ENCODE measurements around the gene PARP8.

PARP8 gene

DNA sequence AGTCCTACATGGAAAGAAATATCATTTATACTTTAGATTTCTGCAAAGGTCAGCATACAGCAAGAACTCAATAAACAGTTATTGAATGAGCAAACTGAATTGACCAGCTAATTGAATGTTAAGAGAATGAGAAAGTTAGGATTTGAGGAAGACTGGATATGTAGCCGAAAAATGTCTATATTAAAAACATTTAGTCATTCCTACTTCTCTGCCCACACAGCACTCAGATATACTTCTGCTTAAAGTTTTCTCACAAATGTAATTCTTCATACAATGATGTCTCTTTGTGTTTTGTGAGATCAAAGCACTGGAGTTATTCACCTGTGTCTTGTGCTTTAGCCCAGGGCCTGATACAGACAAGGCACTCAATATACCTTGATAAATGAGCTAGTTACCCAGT, 188.6 kb downstream of the PARP8 start:
- H3K27me3 Mint-ChIP-seq, result peaks cover 3 to 9% of the 10 kb centered on the region in 2 donors
- ATAC-seq (replicated peaks) (no peak), DNase-seq (no peak)
- H3K4me1 Mint-ChIP-seq (ENCODE audit: low read depth in 2 of 2), result peaks cover 3 to 18% of the 10 kb centered on the region in 2 donors
- H3K9me3 Mint-ChIP-seq, result no peaks in the 10 kb centered on the region
- peak overlapping the region in 1 of 2 donors; percentile 30 for H3K27ac Mint-ChIP-seq
- H3K36me3 Mint-ChIP-seq (ENCODE audit: insufficient read depth), result peaks cover 3% of the 10 kb centered on the region
- H3K4me3 Mint-ChIP-seq, result no peak overlapping the region

GRCh38 chr5:50856401-50857119, 190.1 kb downstream of the PARP8 start:
- Mint-ChIP-seq H3K4me3 (no peak overlapping the region), H3K4me1 (ENCODE audit: low read depth in 2 of 2) (peaks cover 3 to 18% of the 10 kb centered on the region in 2 donors), H3K27ac (no peak overlapping the region)

DNA sequence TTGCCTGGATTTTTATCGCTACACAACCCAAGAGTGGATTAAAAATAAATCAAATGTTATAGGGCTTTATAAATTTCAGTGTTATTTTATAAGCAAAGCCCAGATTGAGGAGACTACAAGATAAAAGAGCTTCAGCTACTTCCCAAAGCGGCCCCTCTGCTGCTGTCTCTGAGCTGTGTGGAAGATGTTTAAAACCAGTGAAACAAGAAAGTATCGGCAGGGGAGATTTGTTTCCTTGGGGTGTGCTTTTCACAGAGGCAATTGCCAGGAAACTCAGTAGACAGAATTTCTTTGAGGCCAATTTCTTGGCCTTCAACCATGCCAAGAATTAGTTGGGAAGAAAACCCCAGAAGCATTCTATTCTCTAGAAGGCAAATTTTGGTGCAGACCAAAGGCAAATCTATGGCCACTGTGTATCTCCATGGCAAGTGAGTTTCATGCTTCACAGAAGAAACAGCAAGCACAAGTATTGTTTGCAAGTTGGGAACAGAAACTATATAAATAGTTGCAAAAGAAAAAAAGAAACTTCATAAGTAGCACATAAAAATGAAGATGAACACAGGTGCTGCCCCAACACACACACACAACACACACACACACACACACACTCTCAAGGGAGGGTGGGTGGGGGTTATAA, 197.2 kb downstream of the PARP8 start:
- H3K27me3 Mint-ChIP-seq, result peaks cover 58% of the 10 kb centered on the region in 2 donors
- H3K4me1 Mint-ChIP-seq (ENCODE audit: low read depth in 2 of 2), result no peaks in the 10 kb centered on the region
- no peak for ATAC-seq (replicated peaks)

More at GRCh38 chr5:50856401-50857119, 190.1 kb downstream of the PARP8 start:
- Mint-ChIP-seq H3K9me3 (no peaks in the 10 kb centered on the region), H3K36me3 (ENCODE audit: insufficient read depth) (peaks cover 6% of the 10 kb centered on the region), H3K27me3 (peaks cover 13 to 14% of the 10 kb centered on the region in 2 donors)
- no peak for ATAC-seq (replicated peaks)
- DNase-seq, result no peak

GRCh38 chr5:50864466-50864865, 198.0 kb downstream of the PARP8 start:
- no peak for DNase-seq
- H3K9me3 Mint-ChIP-seq, result no peaks in the 10 kb centered on the region
- no peak for ATAC-seq (replicated peaks)
- no peak overlapping the region for H3K27ac Mint-ChIP-seq
- H3K36me3 Mint-ChIP-seq (ENCODE audit: insufficient read depth), result peaks cover 3% of the 10 kb centered on the region
- peaks cover 61 to 64% of the 10 kb centered on the region in 2 donors for H3K27me3 Mint-ChIP-seq
- no peak overlapping the region for H3K4me3 Mint-ChIP-seq
- no peaks in the 10 kb centered on the region for H3K4me1 Mint-ChIP-seq (ENCODE audit: low read depth in 2 of 2)

More for the DNA sequence above, 197.2 kb downstream of the PARP8 start:
- DNase-seq, result no peak
- Mint-ChIP-seq H3K36me3 (ENCODE audit: insufficient read depth) (peaks cover 3% of the 10 kb centered on the region), H3K4me3 (no peak overlapping the region), H3K27ac (no peak overlapping the region), H3K9me3 (no peaks in the 10 kb centered on the region)

- no peak for ATAC-seq (replicated peaks)
- H3K36me3 Mint-ChIP-seq (ENCODE audit: insufficient read depth), result no peaks in the 10 kb centered on the region
- H3K4me3 Mint-ChIP-seq, result no peak overlapping the region
- no peaks in the 10 kb centered on the region for H3K4me1 Mint-ChIP-seq (ENCODE audit: low read depth in 2 of 2)
- H3K27ac Mint-ChIP-seq, result no peak overlapping the region
- peaks cover 60 to 66% of the 10 kb centered on the region in 2 donors for H3K27me3 Mint-ChIP-seq
- no peaks in the 10 kb centered on the region for H3K9me3 Mint-ChIP-seq
- no peak for DNase-seq
These were observed 200.0 kb downstream of the PARP8 start for GRCh38 chr5:50866415-50866814.

- no peaks in the 10 kb centered on the region for H3K4me1 Mint-ChIP-seq (ENCODE audit: low read depth in 2 of 2)
- no peak for ATAC-seq (replicated peaks)
These were observed 200.7 kb downstream of the PARP8 start for GRCh38 chr5:50867140-50867539.

GRCh38 chr5:50873595-50874277, 207.3 kb downstream of the PARP8 start:
- ATAC-seq (replicated peaks) (no peak), DNase-seq (no peak)
- no peaks in the 10 kb centered on the region for H3K9me3 Mint-ChIP-seq
- H3K27me3 Mint-ChIP-seq, result peaks cover 26 to 39% of the 10 kb centered on the region in 2 donors
- H3K4me1 Mint-ChIP-seq (ENCODE audit: low read depth in 2 of 2), result peaks cover 6 to 11% of the 10 kb centered on the region in 2 donors
- H3K4me3 Mint-ChIP-seq, result no peak overlapping the region
- H3K36me3 Mint-ChIP-seq (ENCODE audit: insufficient read depth), result no peaks in the 10 kb centered on the region
- H3K27ac Mint-ChIP-seq, result no peak overlapping the region

More at GRCh38 chr5:50867140-50867539, 200.7 kb downstream of the PARP8 start:
- H3K4me3 Mint-ChIP-seq, result no peak overlapping the region
- no peak for DNase-seq
- no peak overlapping the region for H3K27ac Mint-ChIP-seq
- H3K36me3 Mint-ChIP-seq (ENCODE audit: insufficient read depth), result no peaks in the 10 kb centered on the region
- H3K9me3 Mint-ChIP-seq, result no peaks in the 10 kb centered on the region
- peaks cover 61 to 65% of the 10 kb centered on the region in 2 donors for H3K27me3 Mint-ChIP-seq

GRCh38 chr5:50874306-50875001, 208.0 kb downstream of the PARP8 start:
- H3K27ac Mint-ChIP-seq, result no peak overlapping the region
- no peak for ATAC-seq (replicated peaks)
- peaks cover 26 to 38% of the 10 kb centered on the region in 2 donors for H3K27me3 Mint-ChIP-seq
- H3K4me1 Mint-ChIP-seq (ENCODE audit: low read depth in 2 of 2), result peaks cover 6 to 11% of the 10 kb centered on the region in 2 donors
- no peak for DNase-seq
- no peak overlapping the region for H3K4me3 Mint-ChIP-seq
- no peaks in the 10 kb centered on the region for H3K36me3 Mint-ChIP-seq (ENCODE audit: insufficient read depth)
- H3K9me3 Mint-ChIP-seq, result no peaks in the 10 kb centered on the region

GRCh38 chr5:50875002-50875344, 208.5 kb downstream of the PARP8 start:
- Mint-ChIP-seq H3K27ac (no peak overlapping the region), H3K9me3 (no peaks in the 10 kb centered on the region), H3K36me3 (ENCODE audit: insufficient read depth) (no peaks in the 10 kb centered on the region), H3K27me3 (peaks cover 26 to 36% of the 10 kb centered on the region in 2 donors), H3K4me3 (no peak overlapping the region), H3K4me1 (ENCODE audit: low read depth in 2 of 2) (peaks cover 6 to 11% of the 10 kb centered on the region in 2 donors)
- DNase-seq (no peak), ATAC-seq (replicated peaks) (no peak)

DNA sequence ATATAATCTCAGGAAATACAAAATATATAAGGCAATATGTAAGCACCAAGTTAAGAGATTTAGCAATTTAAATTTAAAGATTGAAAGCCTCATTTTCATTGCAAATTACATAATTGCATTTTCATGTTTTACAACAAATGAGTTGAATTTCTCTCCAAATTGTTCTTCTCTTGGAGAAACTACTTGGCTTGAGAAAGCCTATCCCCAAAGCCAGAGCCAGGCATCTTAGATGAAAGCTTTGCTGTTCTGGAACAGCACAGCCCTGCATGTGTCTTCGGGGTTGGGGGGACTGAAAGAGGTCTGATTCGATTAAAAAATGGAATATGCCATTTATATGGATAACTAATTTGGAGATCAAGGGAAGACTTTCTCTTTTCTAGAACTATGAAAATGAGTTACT, 212.0 kb downstream of the PARP8 start:
- ATAC-seq (replicated peaks) (no peak), DNase-seq (no peak)
- Mint-ChIP-seq H3K4me3 (no peak overlapping the region), H3K27me3 (peaks cover 17 to 22% of the 10 kb centered on the region in 2 donors), H3K4me1 (ENCODE audit: low read depth in 2 of 2) (peaks cover 6 to 11% of the 10 kb centered on the region in 2 donors), H3K9me3 (no peaks in the 10 kb centered on the region), H3K36me3 (ENCODE audit: insufficient read depth) (no peaks in the 10 kb centered on the region), H3K27ac (no peak overlapping the region)

- no peak overlapping the region for H3K4me3 Mint-ChIP-seq
- H3K36me3 Mint-ChIP-seq (ENCODE audit: insufficient read depth), result no peaks in the 10 kb centered on the region
- no peaks in the 10 kb centered on the region for H3K9me3 Mint-ChIP-seq
- H3K27ac Mint-ChIP-seq, result no peak overlapping the region
- peaks cover 33 to 39% of the 10 kb centered on the region in 2 donors for H3K27me3 Mint-ChIP-seq
- DNase-seq (no peak), ATAC-seq (replicated peaks) (no peak)
- H3K4me1 Mint-ChIP-seq (ENCODE audit: low read depth in 2 of 2), result no peaks in the 10 kb centered on the region
These were observed 215.0 kb downstream of the PARP8 start for GRCh38 chr5:50881407-50881806.

DNA sequence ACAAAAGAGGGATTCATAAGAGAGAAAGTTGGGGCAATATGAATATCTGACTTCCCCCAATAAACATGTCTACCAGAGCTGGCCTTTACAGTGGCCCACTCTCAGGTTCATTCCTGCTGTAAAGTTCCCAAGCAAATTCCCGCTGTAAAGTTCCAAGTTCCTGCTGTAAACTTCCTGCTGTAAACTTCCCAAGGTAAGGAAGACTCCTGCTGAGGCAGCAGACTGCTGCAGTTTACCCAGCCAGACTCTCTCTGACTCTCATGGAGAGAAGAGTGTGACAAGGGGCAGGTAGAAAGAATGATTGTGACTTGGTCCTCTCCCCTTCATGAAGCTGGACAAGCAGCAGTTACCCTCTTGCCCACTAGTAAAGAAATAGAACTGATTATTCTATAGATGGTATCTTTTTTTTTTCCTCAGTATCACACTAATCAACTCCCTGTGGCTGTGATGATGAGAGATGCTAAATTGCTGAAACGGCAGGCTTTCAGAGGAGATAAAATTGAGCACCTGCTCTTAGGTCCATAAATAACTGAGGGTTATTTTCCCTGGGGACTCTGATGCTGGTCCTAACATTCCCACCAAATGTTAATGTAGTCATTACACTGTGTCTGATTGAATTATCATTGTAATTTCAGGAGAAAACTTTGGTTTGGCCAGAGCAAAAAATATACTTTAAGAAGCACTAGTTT, 220.4 kb downstream of the PARP8 start:
- no peak overlapping the region for H3K27ac Mint-ChIP-seq

More for the DNA sequence above, 220.4 kb downstream of the PARP8 start:
- ATAC-seq (replicated peaks) (no peak), DNase-seq (no peak)
- Mint-ChIP-seq H3K9me3 (no peaks in the 10 kb centered on the region), H3K4me3 (no peak overlapping the region), H3K36me3 (ENCODE audit: insufficient read depth) (no peaks in the 10 kb centered on the region), H3K27me3 (peaks cover 16 to 25% of the 10 kb centered on the region in 2 donors), H3K4me1 (ENCODE audit: low read depth in 2 of 2) (no peaks in the 10 kb centered on the region)
